Measurements from ENCODE around the gene CCDC74A. TPM values are rescaled to one million over a fixed set of nuclear protein-coding genes. Genes with fewer than 3 reads are reported as not detected.
"Not testable (repeated sequence)": the region's sequence is repeated elsewhere in the genome, so short reads cannot be mapped to it uniquely, and the experiment has no call there.

The CCDC74A gene
- 1 to 10 TPM; 2.0 to 4.1 TPM for total RNA-seq

DNA sequence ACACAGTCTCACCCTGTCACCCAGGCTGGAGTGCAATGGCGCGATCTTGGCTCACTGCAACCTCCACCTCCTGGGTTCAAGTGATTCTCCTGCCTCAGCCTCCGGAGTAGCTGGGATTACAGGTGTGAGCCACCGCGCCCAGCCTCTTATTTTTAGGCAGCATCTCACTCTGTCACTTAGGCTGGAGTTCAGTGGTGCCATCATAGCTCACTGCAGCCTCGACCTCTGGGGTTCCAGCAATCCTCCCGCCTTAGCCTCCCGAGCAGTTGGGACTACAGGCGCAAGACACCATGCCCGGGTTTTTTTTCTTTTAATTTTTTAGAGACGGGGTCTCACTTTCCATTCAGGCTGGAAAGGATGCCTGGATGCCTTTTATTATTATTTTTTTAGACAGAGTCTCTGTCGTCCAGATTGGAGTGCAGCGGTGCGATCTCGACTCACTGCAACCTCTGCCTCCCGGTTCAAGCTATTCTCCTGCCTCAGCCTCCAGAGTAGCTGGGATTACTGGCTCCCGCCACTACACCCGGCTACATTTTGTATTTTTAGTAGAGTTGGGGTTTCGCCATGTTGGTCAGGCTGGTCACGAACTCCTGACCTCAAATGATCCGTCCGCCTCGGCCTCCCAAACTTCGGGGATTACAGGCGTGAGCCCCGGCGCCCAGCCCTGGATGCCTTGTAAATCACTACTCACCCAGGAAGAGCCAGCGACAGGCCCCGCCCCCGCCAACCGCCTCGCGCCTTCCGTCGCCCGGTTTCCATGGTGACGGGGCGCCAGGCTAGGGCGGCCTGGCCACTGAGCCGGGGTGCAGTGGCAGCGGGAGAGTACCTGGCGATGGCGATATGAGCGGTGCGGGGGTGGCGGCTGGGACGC is at the start of gene CCDC74A:
TSS of gene CCDC74A (plus strand) at position 758 of the 871 bp plus-strand sequence. CDS start at position 841, 83 bp downstream.
- DNase-seq, result peak; percentile 85
- H3K9ac ChIP-seq (ENCODE audit: low read depth in 2 of 2, low read length in 2 of 2); intact Hi-C loops (cut with DNase I); H3K36me3 ChIP-seq; H3K27me3 ChIP-seq; H3K27ac ChIP-seq; H3K9me3 ChIP-seq; H3K4me1 ChIP-seq: not testable (repeated sequence)
- H3K4me3 ChIP-seq, result peak within 1 kb of the TSS; percentile 38

DNA sequence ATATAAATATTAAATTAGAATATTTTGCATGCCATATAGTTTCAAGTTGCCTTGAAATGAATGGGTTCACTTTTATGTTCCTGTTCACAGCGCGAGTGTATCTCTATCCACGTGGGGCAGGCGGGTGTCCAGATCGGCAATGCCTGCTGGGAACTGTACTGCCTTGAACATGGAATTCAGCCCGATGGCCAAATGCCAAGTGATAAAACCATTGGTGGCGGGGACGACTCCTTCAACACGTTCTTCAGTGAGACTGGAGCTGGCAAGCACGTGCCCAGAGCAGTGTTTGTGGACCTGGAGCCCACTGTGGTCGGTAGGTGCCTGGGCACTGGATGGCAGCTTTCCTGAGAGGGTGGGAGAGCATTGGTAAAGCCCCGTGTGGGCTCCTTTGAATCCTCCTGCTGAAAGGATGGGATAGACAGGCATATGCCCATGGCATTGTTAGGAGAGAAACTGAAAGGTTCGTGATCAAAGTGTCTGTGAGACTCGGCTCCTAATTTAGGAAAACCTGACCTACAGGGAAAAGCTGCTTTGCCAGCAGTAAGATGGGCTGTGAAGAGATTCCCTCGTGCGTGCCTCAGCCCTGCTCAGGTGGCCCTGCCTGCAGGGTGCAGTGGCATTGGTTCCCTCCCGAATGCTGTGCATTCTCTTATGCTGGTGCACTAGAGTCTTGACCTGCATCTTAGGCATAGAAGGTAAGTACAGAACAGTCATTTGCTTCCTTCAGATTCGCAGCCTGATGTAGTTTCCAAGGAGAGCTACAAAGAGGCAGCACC is 49.4 kb upstream of the CCDC74A start:
- H3K27me3 ChIP-seq; H3K9me3 ChIP-seq; H3K4me1 ChIP-seq; H3K4me3 ChIP-seq; DNase-seq; intact Hi-C loops (cut with DNase I); H3K9ac ChIP-seq (ENCODE audit: low read depth in 2 of 2, low read length in 2 of 2); H3K27ac ChIP-seq; H3K36me3 ChIP-seq: not testable (repeated sequence)

DNA sequence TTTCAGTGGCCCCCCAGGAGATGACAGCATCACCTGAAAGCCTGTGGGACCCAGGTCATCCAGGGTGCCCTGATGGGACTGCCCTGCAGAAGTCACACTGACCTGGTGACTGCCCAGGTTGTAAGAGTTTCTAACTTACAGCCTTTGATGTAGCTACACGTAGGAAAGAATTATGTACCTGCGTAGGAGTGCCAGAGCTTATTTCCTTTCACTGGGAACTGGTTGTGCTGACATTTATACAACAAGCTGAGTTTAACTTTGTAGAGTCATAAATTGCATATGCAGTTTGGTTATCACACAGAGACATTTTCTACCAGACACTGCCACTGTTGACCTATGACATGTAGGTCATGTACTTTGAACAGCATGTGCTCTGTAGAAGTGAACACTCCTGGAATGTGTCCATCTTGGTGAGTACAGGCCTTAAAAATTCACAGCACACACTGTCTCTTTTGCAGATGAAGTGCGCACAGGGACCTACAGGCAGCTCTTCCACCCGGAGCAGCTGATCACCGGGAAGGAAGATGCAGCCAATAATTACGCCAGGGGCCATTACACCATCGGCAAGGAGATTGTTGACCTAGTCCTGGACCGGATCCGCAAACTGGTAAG is 48.7 kb upstream of the CCDC74A start:
- H3K4me3 ChIP-seq; H3K4me1 ChIP-seq; DNase-seq; H3K27ac ChIP-seq; H3K9me3 ChIP-seq; H3K27me3 ChIP-seq; intact Hi-C loops (cut with DNase I); H3K36me3 ChIP-seq; H3K9ac ChIP-seq (ENCODE audit: low read depth in 2 of 2, low read length in 2 of 2): not testable (repeated sequence)

DNA sequence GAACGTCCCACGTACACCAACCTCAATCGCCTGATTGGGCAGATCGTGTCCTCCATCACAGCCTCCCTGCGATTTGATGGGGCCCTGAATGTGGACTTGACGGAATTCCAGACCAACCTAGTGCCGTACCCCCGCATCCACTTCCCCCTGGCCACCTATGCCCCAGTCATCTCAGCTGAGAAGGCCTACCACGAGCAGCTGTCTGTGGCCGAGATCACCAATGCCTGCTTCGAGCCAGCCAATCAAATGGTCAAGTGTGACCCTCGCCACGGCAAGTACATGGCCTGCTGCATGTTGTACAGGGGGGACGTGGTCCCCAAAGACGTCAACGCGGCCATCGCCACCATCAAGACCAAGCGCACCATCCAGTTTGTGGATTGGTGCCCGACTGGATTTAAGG is 47.3 kb upstream of the CCDC74A start:
- H3K4me1 ChIP-seq; H3K9ac ChIP-seq (ENCODE audit: low read depth in 2 of 2, low read length in 2 of 2); H3K36me3 ChIP-seq; H3K27ac ChIP-seq; H3K9me3 ChIP-seq; H3K27me3 ChIP-seq; intact Hi-C loops (cut with DNase I); H3K4me3 ChIP-seq; DNase-seq: not testable (repeated sequence)

DNA sequence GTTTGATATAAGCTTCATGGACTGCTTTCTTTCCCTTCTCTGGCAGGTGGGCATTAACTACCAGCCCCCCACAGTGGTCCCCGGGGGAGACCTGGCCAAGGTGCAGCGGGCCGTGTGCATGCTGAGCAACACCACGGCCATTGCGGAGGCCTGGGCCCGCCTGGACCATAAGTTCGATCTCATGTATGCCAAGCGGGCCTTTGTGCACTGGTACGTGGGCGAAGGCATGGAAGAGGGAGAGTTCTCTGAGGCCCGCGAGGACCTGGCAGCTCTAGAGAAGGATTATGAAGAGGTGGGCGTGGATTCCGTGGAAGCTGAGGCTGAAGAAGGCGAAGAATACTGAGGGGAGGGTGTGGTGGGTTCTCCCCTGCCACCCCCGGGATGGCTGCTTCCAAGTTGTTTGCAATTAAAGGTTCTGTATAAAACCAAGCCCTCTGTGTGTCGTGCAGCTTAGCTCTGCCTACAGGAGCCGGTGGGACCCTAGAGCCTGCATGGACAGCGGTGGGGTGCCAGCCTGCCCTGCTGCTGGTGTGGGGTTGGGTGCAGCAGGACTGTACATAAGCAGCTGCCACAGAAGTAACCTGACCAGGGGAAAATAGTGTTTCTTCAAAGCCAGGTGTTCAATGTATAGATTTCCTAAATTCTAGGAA is 45.1 kb upstream of the CCDC74A start:
- H3K9ac ChIP-seq (ENCODE audit: low read depth in 2 of 2, low read length in 2 of 2); H3K27ac ChIP-seq; intact Hi-C loops (cut with DNase I); H3K9me3 ChIP-seq; DNase-seq; H3K36me3 ChIP-seq; H3K27me3 ChIP-seq; H3K4me1 ChIP-seq; H3K4me3 ChIP-seq: not testable (repeated sequence)

DNA sequence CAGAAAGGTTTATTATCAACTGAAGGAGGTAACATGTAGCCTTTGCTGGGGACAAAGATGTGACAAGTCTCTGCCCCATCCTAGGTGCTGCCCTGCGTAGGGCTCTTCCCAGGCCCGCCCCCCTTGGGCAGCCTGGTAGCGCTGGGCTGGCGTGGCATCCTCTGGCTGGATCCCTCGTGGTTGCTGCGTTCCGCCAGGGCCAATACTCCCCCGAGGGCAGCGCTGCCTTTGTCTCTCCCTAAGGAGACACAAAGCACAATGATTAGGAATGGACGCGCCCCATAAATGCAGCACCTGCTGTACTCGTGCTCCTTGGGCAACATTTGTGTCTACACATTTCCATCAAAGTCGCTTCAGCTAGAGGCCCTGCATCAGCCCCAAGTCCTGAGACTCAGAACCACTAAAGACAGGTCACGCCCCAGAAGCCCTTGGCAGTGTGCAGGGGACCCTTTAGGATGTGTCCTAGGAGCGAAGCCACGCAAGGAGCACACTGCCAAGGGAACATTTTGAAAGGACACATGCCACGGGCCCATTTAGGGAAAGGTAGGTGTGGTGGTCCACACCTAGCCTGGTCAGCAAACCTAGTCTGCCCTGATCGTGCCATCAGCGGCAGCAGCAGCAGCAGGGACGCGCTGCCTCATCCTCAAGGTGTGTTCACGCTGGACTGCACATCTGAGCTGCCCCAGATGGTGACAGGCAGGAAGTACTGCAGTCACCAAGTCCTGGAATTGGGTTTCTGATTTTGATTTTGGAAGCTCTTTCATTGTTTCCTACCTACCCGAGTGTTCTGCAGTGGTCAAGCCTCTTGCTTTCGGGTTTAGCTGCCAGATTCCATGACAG is 43.5 kb upstream of the CCDC74A start:
- H3K9me3 ChIP-seq; H3K27me3 ChIP-seq; H3K9ac ChIP-seq (ENCODE audit: low read depth in 2 of 2, low read length in 2 of 2); H3K4me1 ChIP-seq; H3K4me3 ChIP-seq; H3K36me3 ChIP-seq; intact Hi-C loops (cut with DNase I); DNase-seq; H3K27ac ChIP-seq: not testable (repeated sequence)

DNA sequence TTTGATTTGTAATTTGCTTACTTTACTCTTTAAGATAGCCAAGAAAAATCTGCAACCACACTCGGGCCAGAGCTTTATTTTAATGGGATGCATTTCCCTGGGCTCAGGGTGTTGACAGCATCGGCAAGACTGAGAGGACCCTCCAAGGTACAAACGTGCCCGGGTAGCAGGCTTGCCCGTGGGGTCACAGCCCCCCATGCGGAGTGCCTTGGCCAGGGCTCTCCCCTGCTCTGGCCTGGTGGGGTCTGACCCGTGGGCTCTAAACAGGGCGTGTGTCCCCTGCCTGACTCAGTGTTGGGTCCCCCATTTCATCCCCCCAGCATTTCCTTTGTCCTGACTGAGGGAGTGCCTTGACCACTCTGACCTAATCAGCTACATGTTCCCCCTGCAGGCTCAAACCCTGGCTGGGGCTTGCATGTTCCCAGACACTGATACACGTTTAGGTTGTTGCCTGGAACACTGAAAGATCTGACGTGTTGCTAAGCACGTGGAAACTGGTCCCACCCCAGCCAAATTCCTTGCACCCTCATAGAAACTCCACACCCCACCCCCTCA is 42.7 kb upstream of the CCDC74A start:
- intact Hi-C loops (cut with DNase I), result loop anchor here (5.0 kb wide), 1 partner anchor 1298 kb away; no protein-coding TSS in a partner anchor
- H3K27ac ChIP-seq; H3K4me3 ChIP-seq; H3K36me3 ChIP-seq; H3K4me1 ChIP-seq; H3K9me3 ChIP-seq; DNase-seq; H3K27me3 ChIP-seq; H3K9ac ChIP-seq (ENCODE audit: low read depth in 2 of 2, low read length in 2 of 2): not testable (repeated sequence)

DNA sequence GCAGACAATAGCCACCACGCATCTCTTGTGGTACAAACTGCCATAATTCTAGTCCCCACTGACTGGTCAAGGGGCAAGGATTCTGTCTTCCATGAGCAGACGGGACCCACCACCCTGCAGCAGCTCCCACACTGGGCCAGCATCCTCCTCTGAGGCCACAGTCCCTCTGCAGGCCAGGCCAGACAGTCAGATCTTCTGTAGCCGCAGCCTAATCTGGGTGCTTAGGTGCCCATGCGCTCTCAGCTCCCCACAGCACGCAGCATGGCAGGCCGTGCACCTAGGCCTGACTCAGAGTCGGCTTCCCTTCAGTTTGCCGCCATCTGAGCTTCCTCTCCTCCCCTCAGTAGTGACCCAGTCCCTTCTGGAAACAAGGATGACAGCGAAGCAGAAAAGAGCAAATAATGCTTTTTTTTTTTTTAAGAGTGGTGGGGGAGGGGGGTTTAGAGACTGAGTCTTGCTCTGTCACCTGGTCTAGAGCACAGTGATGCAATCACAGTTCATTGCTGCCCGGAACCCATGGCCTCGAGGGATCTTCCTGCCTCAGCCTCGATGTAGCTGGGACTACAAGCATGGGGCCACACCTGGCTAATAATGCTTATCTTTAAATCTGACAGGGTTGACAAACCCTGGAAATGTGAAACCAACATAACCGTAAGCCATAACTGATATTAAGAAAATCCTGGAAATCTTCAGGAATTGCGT is 41.3 kb upstream of the CCDC74A start:
- not testable (repeated sequence) for H3K4me1 ChIP-seq; H3K27ac ChIP-seq; H3K9me3 ChIP-seq; H3K4me3 ChIP-seq; DNase-seq; H3K27me3 ChIP-seq; H3K9ac ChIP-seq (ENCODE audit: low read depth in 2 of 2, low read length in 2 of 2); H3K36me3 ChIP-seq
- intact Hi-C loops (cut with DNase I), result loop anchor here (5.0 kb wide), 1 partner anchor 1299 kb away; no protein-coding TSS in a partner anchor
